Right ventricle myocardium superior (tissue), 1 donor: Measurements from ENCODE around the gene PROC. TPM values are rescaled to one million over a fixed set of nuclear protein-coding genes. Genes with fewer than 3 reads are reported as not detected.

Source experiments
- ATAC-seq: fragments of 200-7000 bp; cut with Tn5 transposase; one replicate; pipeline ENCODE4 v1.9.1; 2020; ENCODE audit warnings: mild to moderate bottlenecking; ENCODE audit not compliant: poor library complexity
- DNase-seq: peaks from one replicate; pipeline ENCODE4 v3.0.0-alpha.2; 2020
- intact Hi-C: fragments of 100-400 bp; cut with DNase I; formaldehyde crosslinking; loops from one replicate; pipeline ENCODE4 v1.11.2; 2022
- long read RNA-seq: library from polyadenylated mRNA; unstranded; transcript quantifications from one replicate; pipeline ENCODE4 v2.0.0, GENCODE V29; 2021
- total RNA-seq: library from RNA; stranded (reverse); fragmentation: NEBNext Ultra II Directional; extraction: Animal tissue kit (Norgen Biotek cat#: 25700); gene quantifications from one replicate; pipeline ENCODE4 v1.2.1, GENCODE V29; 2021
- donor health status: DM: no; HTN: yes; CAD: no; lungs with severe emphysema.

PROC gene
- not detected for total RNA-seq
- long read RNA-seq = 0 reads

DNA sequence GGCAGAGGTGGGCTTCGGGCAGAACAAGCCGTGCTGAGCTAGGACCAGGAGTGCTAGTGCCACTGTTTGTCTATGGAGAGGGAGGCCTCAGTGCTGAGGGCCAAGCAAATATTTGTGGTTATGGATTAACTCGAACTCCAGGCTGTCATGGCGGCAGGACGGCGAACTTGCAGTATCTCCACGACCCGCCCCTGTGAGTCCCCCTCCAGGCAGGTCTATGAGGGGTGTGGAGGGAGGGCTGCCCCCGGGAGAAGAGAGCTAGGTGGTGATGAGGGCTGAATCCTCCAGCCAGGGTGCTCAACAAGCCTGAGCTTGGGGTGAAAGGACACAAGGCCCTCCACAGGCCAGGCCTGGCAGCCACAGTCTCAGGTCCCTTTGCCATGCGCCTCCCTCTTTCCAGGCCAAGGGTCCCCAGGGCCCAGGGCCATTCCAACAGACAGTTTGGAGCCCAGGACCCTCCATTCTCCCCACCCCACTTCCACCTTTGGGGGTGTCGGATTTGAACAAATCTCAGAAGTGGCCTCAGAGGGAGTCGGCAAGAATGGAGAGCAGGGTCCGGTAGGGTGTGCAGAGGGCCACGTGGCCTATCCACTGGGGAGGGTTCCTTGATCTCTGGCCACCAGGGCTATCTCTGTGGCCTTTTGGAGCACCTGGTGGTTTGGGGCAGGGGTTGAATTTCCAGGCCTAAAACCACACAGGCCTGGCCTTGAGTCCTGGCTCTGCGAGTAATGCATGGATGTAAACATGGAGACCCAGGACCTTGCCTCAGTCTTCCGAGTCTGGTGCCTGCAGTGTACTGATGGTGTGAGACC, at the start of gene PROC:
Gene PROC, plus strand, starts transcription at position 128 of the 812 bp plus-strand sequence. CDS start 1,516 bp downstream, outside the sequence.
- intact Hi-C loops = no loop called here
- ATAC-seq (no peak), DNase-seq (no peak)

DNA sequence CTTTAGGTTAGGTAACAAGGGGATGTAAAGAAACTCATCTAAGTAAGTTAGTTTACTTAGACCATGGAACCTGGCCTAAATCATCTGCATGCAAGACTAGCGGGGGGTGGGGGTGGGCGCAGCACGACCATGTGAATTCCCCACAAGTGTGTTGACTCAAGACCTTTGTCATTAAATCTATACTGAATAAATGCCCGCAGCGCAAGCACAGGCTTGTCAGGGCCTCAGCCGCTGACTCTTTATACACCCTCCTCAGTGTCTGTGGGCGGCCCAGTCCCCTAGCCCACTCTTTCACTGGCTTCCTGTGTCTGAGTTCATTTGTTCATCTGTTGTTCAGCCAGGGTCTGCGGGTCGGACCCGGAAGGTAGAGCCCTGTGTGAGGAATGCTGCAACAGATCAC, 48.2 kb upstream of the PROC start:
- intact Hi-C loops = no loop called here
- ATAC-seq (no peak), DNase-seq (no peak)

DNA sequence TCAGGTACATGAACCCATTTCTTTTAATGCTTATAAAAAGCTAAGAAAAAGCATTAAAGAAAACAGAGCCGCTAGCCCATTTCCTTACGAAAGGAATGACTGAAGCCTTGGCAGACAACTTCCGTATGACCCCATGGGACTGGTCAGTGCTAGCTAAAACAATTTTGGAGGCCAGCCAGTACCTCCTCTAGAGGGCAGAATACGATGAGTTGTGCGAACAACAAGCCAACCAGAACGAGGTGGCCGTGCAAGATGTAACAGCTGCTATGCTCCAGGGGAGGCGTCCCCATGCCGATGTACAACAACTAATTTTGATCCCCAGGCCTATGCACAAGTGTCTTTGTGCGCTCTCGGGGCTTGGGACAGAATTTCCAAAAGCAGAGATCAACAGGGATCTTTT, 47.2 kb upstream of the PROC start:
- ATAC-seq = peak; percentile 88
- intact Hi-C loops = no loop called here
- peak; percentile 61 for DNase-seq

DNA sequence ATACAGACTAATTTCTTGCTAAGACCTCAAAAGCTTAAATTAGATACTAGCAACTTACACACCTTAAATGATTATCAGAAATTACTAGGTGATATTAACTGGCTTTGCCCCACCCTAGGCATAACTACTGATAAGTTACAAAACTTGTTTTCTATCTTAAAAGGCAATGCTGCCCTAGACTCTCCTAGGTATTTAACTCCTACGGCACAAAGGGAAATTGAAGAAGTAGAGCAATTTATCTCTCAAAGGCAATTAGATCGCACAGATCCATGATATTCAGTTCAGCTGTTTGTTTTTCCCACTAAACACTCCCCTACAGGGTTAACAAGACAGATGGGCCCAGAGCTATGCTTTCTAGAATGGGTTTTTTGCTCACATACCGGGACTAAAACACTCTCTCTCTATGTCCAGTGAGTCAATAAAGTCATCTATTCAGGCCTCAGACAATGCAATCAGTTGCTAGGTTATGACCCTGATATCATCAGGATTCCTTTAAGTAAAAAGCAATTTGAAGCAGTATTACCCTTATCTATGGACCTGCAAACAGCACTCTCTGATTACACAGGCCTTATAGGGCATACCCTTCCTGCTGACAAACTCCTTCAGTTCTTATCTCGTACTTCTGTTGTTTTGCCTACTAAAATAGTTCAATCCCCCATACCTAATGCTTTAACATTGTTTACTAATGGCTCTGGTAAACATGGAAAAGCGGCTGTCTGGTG, 44.7 kb upstream of the PROC start:
- ATAC-seq (no peak), DNase-seq (no peak)
- intact Hi-C loops = no loop called here

DNA sequence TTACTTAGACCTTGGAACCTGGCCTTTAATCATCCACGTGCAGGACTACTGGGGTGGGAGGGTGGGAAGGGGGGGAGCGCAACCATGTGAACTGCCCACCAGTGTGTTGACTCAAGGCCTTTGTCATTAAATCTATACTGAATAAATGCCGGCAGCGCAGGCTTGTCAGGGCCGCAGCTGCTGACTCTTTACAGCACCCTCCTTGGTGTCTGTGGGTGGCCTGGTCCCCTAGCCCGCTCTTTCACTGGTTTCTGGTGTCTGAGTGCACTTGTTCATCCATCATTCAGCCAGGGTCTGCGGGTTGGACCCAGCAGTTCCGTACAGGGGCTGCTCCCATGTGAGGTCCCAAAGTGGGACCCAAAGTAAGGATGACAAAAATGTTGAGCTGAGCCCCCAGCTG, 42.0 kb upstream of the PROC start:
- ATAC-seq (no peak), DNase-seq (no peak)
- intact Hi-C loops = no loop called here

DNA sequence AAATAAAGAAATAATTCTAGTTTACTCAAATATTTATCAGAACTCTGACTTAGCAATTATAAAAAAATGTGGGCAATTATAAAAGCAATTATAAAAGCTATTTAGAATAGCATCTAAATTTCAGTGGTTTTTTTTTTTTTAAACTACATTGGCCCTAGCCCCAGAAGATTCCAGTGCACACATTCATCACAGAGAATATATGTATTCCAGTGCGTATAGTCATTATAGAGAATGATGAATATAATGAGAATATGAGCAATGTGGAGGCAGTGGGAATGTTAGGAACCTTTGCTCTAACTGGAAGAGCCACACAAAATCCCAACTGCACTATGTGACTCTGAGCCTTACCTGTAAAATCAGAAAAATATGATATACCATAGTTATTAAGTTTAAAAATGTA, 41.0 kb upstream of the PROC start:
- DNase-seq (no peak), ATAC-seq (no peak)
- intact Hi-C loops = no loop called here

DNA sequence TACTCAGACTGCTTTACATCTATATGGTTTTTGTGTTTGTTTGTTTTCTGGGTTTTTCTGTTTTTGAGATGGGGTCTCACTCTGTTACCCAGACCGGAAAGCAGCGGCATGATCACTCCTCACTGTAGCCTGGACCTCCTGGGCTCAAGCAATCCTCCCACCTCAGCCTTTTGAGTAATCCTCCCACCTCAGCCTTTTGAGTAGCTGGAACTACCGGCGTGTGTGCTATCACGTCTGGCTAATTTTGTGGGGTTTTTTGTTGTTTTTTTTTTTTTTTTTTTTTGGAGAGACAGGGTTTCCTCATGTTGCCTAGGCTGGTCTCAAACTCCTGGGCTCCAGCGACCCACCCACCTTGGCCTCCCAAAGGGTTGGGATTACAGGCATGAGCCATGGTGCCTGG, 39.5 kb upstream of the PROC start:
- ATAC-seq = no peak
- no peak for DNase-seq
- intact Hi-C loops = no loop called here

DNA sequence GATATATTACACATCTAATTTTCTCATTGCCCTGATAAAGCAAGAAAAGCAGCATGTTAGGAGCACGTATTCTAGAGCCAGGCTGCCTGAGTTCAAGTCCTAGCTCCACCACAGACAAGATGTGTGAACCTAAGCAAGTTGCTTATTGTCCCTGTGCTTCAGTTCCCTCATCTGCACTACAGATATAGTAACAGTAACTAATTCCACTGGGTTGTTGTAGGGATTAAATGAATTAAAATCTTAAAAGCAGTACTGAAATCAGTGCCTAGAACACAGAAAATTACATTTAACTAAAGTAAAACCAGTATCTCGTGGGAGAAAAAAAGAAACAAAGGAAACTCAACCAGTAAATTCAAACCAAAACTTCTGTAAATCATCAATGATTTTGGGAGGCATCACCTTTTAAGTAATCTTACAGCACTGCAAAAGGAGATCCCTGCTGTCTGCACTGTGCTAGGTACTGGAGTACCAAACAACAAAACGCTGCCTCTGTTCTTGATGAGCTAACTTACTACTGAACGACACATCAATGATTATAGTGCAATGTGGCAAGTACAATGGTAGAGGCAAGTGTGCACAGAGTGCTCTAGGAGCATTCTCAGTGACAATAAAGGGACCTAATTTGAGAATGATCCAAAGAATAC, 38.4 kb upstream of the PROC start:
- DNase-seq (no peak), ATAC-seq (no peak)
- intact Hi-C loops = no loop called here

DNA sequence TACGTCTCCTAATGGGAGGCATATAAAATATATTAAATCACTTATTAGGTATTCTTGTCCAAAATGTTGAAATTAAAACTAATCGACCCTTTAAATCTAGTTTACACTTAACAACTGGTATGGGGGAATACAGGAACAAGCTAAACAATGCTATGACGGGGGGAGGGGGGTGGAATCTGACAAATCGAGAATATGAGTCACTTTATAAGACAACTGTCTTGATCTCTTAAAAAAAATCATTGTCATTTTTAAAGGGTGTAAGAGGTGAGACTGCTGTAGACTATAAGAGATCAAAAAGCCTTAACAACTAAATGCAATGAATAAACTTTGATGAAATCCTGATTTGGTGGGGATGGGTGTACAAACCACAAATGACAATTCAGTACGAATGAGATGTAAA, 36.5 kb upstream of the PROC start:
- ATAC-seq (no peak), DNase-seq (no peak)
- intact Hi-C loops = no loop called here

DNA sequence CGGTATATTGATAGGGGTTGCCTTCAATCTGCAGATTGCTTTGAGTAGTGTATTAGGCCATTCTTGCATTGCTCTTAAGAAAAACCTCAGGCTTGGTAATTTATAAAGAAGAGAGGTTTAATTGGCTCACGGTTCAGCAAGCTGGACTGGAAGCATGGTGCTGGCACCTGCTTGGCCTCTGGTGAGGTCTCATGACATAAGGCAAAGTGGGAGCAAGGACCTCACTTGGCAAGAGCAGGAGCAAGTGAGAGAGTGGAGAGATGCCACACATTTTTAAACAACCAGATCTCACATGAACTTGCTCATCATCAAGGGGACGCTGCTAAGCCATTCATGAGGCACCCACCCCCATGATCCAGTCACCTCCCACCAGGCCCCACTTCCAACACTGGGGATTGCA, 35.4 kb upstream of the PROC start:
- DNase-seq (no peak), ATAC-seq (no peak)
- intact Hi-C loops = no loop called here

DNA sequence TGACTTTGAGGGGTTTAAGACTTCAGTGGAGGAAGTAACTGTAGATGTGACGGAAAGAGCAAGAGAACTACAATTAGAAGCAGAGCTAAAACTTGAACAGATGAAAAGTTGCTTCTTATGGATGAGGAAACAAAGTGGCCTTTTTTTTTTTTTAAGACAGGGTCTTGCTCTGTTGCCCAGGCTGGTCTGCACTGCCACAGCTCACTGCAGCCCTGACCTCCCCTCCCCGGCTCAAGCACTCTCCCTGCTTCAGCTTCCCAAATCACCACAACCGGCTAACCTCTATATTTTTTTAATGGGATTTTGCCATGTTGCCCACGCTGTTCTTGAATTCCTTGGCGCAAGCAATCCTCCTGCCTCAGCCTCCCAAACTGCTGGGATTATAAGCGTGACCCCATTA, 33.7 kb upstream of the PROC start:
- DNase-seq = no peak
- no peak for ATAC-seq
- intact Hi-C loops = no loop called here

DNA sequence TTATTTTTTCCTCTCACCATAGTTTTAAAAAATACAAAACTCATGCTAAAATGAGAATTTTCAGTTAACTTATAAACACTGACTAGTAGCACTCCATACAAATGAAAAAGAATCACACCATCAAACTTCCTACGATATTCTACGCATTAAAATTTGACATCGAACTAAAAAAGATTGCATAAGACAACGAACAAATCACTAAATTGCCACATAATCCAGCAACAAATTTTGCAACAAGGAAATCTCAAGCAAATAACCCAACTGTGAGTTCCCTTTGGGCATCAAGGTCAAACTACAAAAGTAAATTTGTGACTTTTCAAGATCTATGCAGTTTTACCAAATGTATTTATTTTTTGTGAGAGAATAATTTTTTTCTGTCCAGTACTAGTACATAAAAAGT, 32.0 kb upstream of the PROC start:
- intact Hi-C loops = no loop called here

DNA sequence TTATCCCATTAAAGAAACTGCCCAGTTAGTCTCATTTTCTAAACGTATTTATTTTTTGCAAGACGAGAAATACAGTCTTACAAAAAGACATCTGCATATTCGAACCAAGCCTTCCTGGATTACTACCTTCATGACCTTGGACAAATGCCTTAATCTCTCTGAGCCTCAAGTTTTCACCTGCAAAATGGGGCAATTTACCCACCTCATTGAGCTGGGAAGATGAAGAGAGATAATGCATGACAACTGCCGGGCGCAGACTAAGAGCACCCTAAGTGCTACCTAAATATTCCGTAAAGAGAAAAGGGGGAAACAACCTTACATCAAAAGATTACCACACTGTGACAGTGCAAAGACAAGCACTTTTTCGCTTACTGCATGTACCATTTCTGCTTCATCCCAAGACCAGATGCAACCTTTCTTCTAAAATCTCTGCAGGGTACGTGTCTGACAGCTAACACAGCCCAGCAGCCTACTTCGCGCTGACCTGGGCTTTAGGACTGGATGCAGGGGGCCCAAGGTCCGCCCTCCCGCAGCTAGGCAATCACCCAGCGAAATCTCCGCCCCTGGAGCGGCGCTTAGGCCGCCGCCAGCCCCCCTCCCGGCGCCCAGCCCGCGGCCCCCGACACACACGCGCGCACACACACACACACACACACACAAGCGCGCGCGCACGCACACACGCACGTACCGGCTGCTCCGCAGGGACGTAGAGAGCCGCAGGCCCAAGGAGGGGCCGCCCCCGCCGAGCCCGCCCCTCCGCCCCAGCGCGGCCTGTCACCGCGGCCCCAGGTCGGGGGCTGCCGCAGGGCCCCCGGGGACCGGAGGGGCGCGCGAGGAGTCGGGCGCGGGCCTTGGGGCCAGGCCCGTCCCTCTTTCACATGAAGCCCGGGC, 31.2 kb upstream of the PROC start:
- ATAC-seq = peak; percentile 84
- peak; percentile 89 for DNase-seq
- intact Hi-C loops = no loop called here

More for the DNA sequence above, 32.0 kb upstream of the PROC start:
- DNase-seq (no peak), ATAC-seq (no peak)

DNA sequence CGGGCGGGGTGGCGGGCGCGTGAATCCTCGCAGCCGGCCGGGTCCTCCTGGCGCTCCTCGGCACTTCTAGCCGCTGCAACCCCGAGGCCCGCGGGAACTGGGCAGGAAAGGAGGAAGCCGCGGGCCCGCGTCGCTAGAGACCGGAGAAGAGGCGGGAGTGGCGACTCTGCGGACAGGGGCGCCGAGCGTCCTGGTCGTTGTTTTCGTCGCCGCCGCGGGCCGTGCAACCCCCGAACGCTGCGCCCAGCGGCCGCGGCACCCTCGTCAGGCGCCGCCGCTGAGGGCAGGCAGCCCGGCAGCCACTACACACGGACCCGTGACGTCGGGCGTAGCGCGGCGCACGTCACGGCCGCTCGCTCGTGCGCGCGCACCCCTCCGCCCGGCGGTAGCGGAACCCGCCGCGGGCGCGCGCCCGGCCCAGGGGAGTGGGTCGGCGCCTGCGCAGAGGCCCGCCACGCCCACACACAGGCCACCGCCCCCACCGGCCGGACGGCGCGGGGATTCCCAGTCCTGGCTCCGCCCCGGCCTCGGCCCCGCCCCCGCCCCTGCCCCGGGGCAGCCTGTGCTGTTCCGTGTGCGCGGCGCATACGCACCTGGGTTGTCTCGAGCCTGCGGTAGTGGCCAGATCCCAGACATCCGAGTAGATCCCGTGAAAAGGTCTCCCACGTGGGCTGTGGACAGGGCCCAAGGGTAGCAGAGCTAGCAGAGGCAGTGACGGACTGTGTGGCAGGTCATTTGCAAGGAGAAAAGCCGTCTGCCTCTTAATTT, 30.4 kb upstream of the PROC start, which contains the start of gene MAP3K2:
Gene MAP3K2, minus strand, starts transcription at position 321 of the 768 bp plus-strand sequence. CDS start 44,846 bp downstream, outside the sequence.
- intact Hi-C loops = no loop called here
- peak; percentile 94 for ATAC-seq
- DNase-seq = peak; percentile 95

DNA sequence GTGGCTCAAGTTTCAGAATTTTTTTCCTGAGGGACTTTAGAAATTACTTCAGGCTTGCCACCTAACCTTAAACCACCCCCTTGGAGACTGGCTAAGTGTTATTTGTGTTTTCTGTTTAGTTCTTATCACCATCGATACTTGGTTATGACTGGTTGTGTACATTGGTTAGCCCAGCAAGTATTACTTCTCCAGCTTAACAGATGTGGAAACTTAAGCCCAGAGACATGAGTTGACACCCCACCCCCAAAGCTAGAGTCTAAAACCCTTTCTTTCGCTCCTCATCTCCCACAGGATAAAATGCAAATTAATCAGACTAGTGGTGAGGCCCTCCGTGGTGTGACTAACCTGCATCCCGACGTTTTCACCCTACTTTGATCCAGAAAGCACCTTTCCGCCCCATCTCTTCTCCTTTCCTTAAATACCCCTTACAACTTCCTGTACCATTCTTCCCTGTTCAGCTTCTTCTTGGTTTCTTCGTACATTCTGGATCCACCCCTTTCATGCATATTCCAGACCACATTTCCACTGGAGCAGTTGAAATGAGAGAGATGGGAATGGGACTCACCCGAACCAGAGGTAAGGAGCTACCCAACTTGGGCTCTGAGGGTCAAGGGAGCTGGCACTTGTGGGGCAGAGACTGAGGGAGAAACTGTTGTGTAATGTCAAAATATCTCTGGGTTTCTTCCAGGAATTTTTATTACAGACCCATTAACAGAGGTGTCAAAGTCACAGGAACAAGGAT, 29.6 kb upstream of the PROC start:
- no peak for DNase-seq
- no peak for ATAC-seq
- intact Hi-C loops = no loop called here

DNA sequence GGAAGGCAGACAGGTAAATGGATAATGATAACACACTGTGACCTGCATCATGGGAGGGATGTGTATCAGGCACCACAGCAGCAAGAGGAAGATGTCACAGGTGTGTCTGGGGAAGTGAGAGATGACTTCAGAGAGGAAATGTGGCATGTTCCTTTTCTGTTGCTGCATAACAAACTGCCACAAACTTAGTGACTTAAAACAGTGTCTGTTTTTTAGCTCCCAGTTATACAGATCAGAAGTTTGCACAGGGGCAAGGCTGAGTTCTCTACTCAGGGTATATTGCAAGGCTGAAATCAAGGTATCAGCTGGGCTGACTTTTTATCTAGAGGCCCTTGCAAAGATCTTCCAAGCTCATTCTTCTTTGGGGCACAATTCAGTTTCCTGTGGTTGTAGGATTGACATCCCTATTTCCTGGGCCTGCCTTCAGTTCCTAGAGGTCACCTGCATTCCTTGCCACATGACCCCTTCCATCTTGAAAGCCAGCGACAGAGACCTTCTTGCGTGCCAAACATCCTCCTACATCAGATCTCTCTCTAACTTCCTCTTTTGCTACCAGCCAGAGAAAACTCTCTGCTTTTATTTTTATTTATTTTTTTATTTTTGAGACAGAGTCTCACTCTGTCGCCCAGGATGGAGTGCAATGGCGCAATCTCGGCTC, 28.3 kb upstream of the PROC start:
- DNase-seq (no peak), ATAC-seq (no peak)
- intact Hi-C loops = no loop called here
